ENCODE measurements around the gene SLC5A6.

DNA sequence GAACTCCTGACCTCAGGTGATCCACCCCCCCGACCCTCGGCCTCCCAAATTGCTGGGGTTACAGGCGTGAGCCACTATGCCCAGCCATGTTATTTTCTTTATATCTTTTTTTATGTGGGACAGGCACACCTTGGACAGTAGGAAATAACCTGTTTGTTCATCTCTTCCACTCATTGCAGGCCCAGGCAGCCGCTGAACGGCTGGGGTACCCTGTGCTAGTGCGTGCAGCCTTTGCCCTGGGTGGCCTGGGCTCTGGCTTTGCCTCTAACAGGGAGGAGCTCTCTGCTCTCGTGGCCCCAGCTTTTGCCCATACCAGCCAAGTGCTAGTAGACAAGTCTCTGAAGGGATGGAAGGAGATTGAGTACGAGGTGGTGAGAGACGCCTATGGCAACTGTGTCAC lies 13.5 kb upstream of the SLC5A6 start:
- TF ChIP-seq, protein P1, sequence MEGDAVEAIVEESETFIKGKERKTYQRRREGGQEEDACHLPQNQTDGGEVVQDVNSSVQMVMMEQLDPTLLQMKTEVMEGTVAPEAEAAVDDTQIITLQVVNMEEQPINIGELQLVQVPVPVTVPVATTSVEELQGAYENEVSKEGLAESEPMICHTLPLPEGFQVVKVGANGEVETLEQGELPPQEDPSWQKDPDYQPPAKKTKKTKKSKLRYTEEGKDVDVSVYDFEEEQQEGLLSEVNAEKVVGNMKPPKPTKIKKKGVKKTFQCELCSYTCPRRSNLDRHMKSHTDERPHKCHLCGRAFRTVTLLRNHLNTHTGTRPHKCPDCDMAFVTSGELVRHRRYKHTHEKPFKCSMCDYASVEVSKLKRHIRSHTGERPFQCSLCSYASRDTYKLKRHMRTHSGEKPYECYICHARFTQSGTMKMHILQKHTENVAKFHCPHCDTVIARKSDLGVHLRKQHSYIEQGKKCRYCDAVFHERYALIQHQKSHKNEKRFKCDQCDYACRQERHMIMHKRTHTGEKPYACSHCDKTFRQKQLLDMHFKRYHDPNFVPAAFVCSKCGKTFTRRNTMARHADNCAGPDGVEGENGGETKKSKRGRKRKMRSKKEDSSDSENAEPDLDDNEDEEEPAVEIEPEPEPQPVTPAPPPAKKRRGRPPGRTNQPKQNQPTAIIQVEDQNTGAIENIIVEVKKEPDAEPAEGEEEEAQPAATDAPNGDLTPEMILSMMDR (IDR thresholded peaks at IDR 0.05): no peak
- no peak for TF ChIP-seq POLR2A (IDR thresholded peaks at IDR 0.05)

All from body of pancreas (tissue), 4 donors.